HEK293T (cell line): ENCODE measurements around the gene PNRC1.

ENCODE experiments used
- BHLHE40 ChIP-seq: fragments of 450-650 bp; IDR thresholded peaks from 2 replicates; pipeline ENCODE4 v1.6.1; 2016; ENCODE audit warnings: mild to moderate bottlenecking, moderate library complexity, borderline replicate concordance
- L3MBTL2 ChIP-seq: fragments of 450-650 bp; conservative IDR thresholded peaks from 2 replicates; pipeline ENCODE4 v1.6.1; 2016; ENCODE audit warnings: mild to moderate bottlenecking
- LEF1 ChIP-seq: fragments of 450-650 bp; IDR thresholded peaks from 2 replicates; pipeline ENCODE4 v1.6.1; 2017; ENCODE audit warnings: mild to moderate bottlenecking, borderline replicate concordance
- SP1 ChIP-seq: fragments of 450-650 bp; IDR thresholded peaks from 2 replicates; pipeline ENCODE4 v1.6.1; 2017
- ZNF384 ChIP-seq: fragments of 450-650 bp; IDR thresholded peaks from 2 replicates; pipeline ENCODE4 v1.6.1; 2016
- TF ChIP-seq, protein P1 (sequence below): fragments of 450-650 bp; IDR thresholded peaks from 2 replicates; pipeline ENCODE4 v1.6.1; 2016

DNA sequence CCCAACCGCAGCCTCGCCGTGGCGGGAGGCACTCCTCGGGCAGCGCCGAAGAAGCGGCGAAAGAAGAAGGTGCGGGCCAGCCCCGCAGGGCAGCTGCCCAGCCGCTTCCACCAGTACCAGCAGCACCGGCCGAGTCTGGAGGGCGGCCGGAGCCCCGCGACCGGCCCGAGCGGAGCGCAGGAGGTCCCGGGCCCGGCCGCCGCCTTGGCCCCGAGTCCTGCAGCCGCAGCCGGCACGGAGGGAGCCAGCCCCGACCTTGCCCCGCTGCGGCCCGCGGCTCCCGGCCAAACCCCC is 525 bp downstream of the PNRC1 start:
- TF ChIP-seq, protein P1, sequence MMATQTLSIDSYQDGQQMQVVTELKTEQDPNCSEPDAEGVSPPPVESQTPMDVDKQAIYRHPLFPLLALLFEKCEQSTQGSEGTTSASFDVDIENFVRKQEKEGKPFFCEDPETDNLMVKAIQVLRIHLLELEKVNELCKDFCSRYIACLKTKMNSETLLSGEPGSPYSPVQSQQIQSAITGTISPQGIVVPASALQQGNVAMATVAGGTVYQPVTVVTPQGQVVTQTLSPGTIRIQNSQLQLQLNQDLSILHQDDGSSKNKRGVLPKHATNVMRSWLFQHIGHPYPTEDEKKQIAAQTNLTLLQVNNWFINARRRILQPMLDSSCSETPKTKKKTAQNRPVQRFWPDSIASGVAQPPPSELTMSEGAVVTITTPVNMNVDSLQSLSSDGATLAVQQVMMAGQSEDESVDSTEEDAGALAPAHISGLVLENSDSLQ: no peak
- no peak for TF ChIP-seq BHLHE40
- no peak for TF ChIP-seq ZNF384
- TF ChIP-seq L3MBTL2: no peak
- no peak for TF ChIP-seq LEF1
- TF ChIP-seq SP1: no peak
